ENCODE data around the gene DCANP1. TPM values are rescaled to one million over a fixed set of nuclear protein-coding genes. Genes with fewer than 3 reads are reported as not detected.

DCANP1 gene
- total and polyA plus RNA-seq, 11 donors, result 0.11 TPM; not detected in 10

GRCh38 chr5:135425641-135426040 lies 21.5 kb downstream of the DCANP1 start:
- DNase-seq (no peak), ATAC-seq (no peak)
- Histone ChIP-seq H3K9me3 (peaks cover 0 to 12% (median 0%) of the 10 kb centered on the region in 12 donors), H3K27ac (peak overlapping the region in 1 of 12 donors; percentile 69), H3K4me1 (peaks cover 0 to 46% (median 10%) of the 10 kb centered on the region in 12 donors), H3K36me3 (no peaks in the 10 kb centered on the region), H3K27me3 (no peaks in the 10 kb centered on the region), H3K4me3 (no peak overlapping the region)
- intact Hi-C loops (cut with DNase I), result loop anchor here in 4 of 10 donors (5.0 to 10.0 kb wide), 5 partner anchors 53 to 231 kb away; no protein-coding TSS in a partner anchor
- no peak for TF ChIP-seq POLR2A (IDR thresholded peaks at IDR 0.05)
- TF ChIP-seq CTCF (IDR thresholded peaks at IDR 0.05), result no peak
- 45 to 63% (median 53%) methylated on average over 2 of the region's 2 CpGs for WGBS, 4 donors

GRCh38 chr5:135423846-135424168 lies 23.3 kb downstream of the DCANP1 start:
- Histone ChIP-seq H3K27ac (peak overlapping the region in 1 of 12 donors; percentile 38), H3K27me3 (no peaks in the 10 kb centered on the region), H3K4me1 (peaks cover 0 to 38% (median 3%) of the 10 kb centered on the region in 12 donors), H3K9me3 (peaks cover 0 to 19% (median 2%) of the 10 kb centered on the region in 12 donors), H3K4me3 (no peak overlapping the region), H3K36me3 (no peaks in the 10 kb centered on the region)
- intact Hi-C loops (cut with DNase I), result loop anchor here in 3 of 10 donors (10.0 kb wide), 4 partner anchors 69 to 229 kb away; no protein-coding TSS in a partner anchor
- ATAC-seq (peak in 1 of 4 donors; percentile 26), DNase-seq (no peak)
- TF ChIP-seq CTCF (IDR thresholded peaks at IDR 0.05) (no peak), POLR2A (IDR thresholded peaks at IDR 0.05) (no peak)
- WGBS, 4 donors, result 42 to 55% (median 49%) methylated on average over 1 of the region's 1 CpG

- ATAC-seq, result peak in 2 of 4 donors; percentile 26 to 41
- 51 to 56% (median 54%) methylated on average over 7 of the region's 7 CpGs for WGBS, 4 donors
- peak overlapping the region in 1 of 12 donors; percentile 38 for H3K27ac ChIP-seq
These were observed 23.9 kb downstream of the DCANP1 start for GRCh38 chr5:135423146-135423845.

More at GRCh38 chr5:135423146-135423845, 23.9 kb downstream of the DCANP1 start:
- Histone ChIP-seq H3K27me3 (no peaks in the 10 kb centered on the region), H3K9me3 (peaks cover 0 to 14% (median 0%) of the 10 kb centered on the region in 12 donors), H3K4me3 (no peak overlapping the region), H3K36me3 (no peaks in the 10 kb centered on the region), H3K4me1 (peaks cover 0 to 38% (median 3%) of the 10 kb centered on the region in 12 donors)
- intact Hi-C loops (cut with DNase I), result loop anchor here in 3 of 10 donors (10.0 kb wide), 4 partner anchors 68 to 228 kb away; no protein-coding TSS in a partner anchor
- TF ChIP-seq CTCF (IDR thresholded peaks at IDR 0.05) (no peak), POLR2A (IDR thresholded peaks at IDR 0.05) (no peak)
- no peak for DNase-seq

Data from heart left ventricle (tissue), 16 donors.